NCI-H748 (cell line): ENCODE measurements around the gene NUDT8.
A peak's percentile ranks its signal among the peaks of the same experiment; 100 is the strongest.
"Not testable (repeated sequence)": the region's sequence is repeated elsewhere in the genome, so short reads cannot be mapped to it uniquely, and the experiment has no call there.

Experiments used
- DNase-seq: peaks from one replicate; lab custom pipeline; 2025; ENCODE audit not compliant: unreplicated experiment; lab: John Stamatoyannopoulos, UW

Gene NUDT8

GRCh38 chr11:67642173-67643120, 12.7 kb upstream of the NUDT8 start:
- no peak for DNase-seq

- DNase-seq, result no peak
These were observed 11.8 kb upstream of the NUDT8 start for GRCh38 chr11:67641338-67642172.

GRCh38 chr11:67640758-67641337, 11.1 kb upstream of the NUDT8 start:
- no peak for DNase-seq

- peak; percentile 62 for DNase-seq
These were observed 10.5 kb upstream of the NUDT8 start for GRCh38 chr11:67640021-67640757.

- DNase-seq, result no peak
These were observed 9.7 kb upstream of the NUDT8 start, which contains the start of gene TBX10 for GRCh38 chr11:67639438-67639859. Gene TBX10 (minus strand): TSS chr11:67639763. CDS start chr11:67639472, 291 bp downstream.

- DNase-seq, result no peak
These were observed 9.0 kb upstream of the NUDT8 start for GRCh38 chr11:67638535-67639437.

GRCh38 chr11:67637441-67637840, 7.7 kb upstream of the NUDT8 start:
- not testable (repeated sequence) for DNase-seq

- DNase-seq, result no peak
These were observed 7.2 kb upstream of the NUDT8 start for GRCh38 chr11:67636962-67637361.

GRCh38 chr11:67635231-67635521, 5.4 kb upstream of the NUDT8 start:
- DNase-seq, result no peak

- no peak for DNase-seq
These were observed 4.9 kb upstream of the NUDT8 start for GRCh38 chr11:67634366-67635230.

- DNase-seq, result no peak
These were observed 4.1 kb upstream of the NUDT8 start for GRCh38 chr11:67633758-67634365.

- DNase-seq, result no peak
These were observed 3.4 kb upstream of the NUDT8 start for GRCh38 chr11:67632982-67633755.

GRCh38 chr11:67632175-67632981, 2.6 kb upstream of the NUDT8 start:
- no peak for DNase-seq

- DNase-seq, result no peak
These were observed 2.1 kb upstream of the NUDT8 start for GRCh38 chr11:67631853-67632174.

- DNase-seq, result no peak
These were observed 1.7 kb upstream of the NUDT8 start for GRCh38 chr11:67631411-67631810.

GRCh38 chr11:67630943-67631331, 1.2 kb upstream of the NUDT8 start:
- no peak for DNase-seq
